ENCODE results near the gene KCNH4. TPM values are rescaled to one million over a fixed set of nuclear protein-coding genes. Genes with fewer than 3 reads are reported as not detected.

KCNH4 gene
- total and polyA plus RNA-seq, 9 of the 15 experiments (the other 6 are each of a cell fraction or from before 2014, with no cell fraction given) = 0.10 to 1.8 (median 0.50) TPM

- H4K20me1 ChIP-seq (replicated peaks; ENCODE audit: control insufficient read depth, insufficient read depth, low read length) = no peaks in the 10 kb centered on the region
- no peak overlapping the region for H3K4me3 ChIP-seq
- H3K36me3 ChIP-seq (ENCODE audit: control insufficient read depth, insufficient read depth, low read length) = peaks cover 29% of the 10 kb centered on the region; the same call in 2 of the 3 replicates
- no peak overlapping the region for H2AFZ ChIP-seq (ENCODE audit: low read depth, low read length)
- in situ Hi-C loops (cut with MboI) (loop anchor here (5.0 to 25.0 kb wide), 3 partner anchors 84 to 374 kb away; partner anchors contain the start of gene HAP1), intact Hi-C loops (cut with micrococcal nuclease) (no loop called here)
- H3K9me1 ChIP-seq (ENCODE audit: control insufficient read depth, insufficient read depth, low read length) = no peaks in the 10 kb centered on the region
- CTCF ChIA-PET (ENCODE audit: low intra/inter-chr PET ratio) = interaction anchor here (0.6 kb wide), 1 partner anchor 91 kb away, joined by 3 read pairs; the partner anchor contains the start of gene NKIRAS2
- POLR2A ChIA-PET = interaction anchor here (0.7 to 2.0 kb wide), 3 partner anchors 9 to 146 kb away, joined by 3 to 6 read pairs (median 3); partner anchors contain the start of gene KAT2A
- no peaks in the 10 kb centered on the region for H3K27me3 ChIP-seq (ENCODE audit: control insufficient read depth in 2 of 2, insufficient read depth in 2 of 2, low read length in 2 of 2)
- no peak for FAIRE-seq
- WGBS (ENCODE audit: insufficient coverage, low coverage, missing lambda C conversion rate) = 58% methylated on average over 11 of the region's 11 CpGs
- TF ChIP-seq POLR2G (IDR thresholded peaks at IDR 0.05; ENCODE audit: low read depth, low read length) (0 out of 2 replicates have a peak, but pooled peaks have one; percentile 3), HBP1 (CRISPR knock-in tag; IDR thresholded peaks at IDR 0.05) (no peak), GTF3C2 (IDR thresholded peaks at IDR 0.05; ENCODE audit: borderline replicate concordance, extremely low read depth, insufficient read length) (no peak), NFIC (IDR thresholded peaks at IDR 0.05) (peak; percentile 81), PBX2 (CRISPR knock-in tag; IDR thresholded peaks at IDR 0.05; ENCODE audit: low read depth) (no peak), PBX2 (tag; conservative IDR thresholded peaks at IDR 0.05; ENCODE audit: low read depth) (no peak), USF1 (CRISPR knock-in tag; IDR thresholded peaks at IDR 0.05) (peak; percentile 20; the same call in 1 of the 2 replicates), POLR2AphosphoS2 (IDR thresholded peaks at IDR 0.05; ENCODE audit: low read length) (no peak)
- H3K27ac ChIP-seq (ENCODE audit: extremely low read depth, low read depth, low read length) = no peak overlapping the region
- no peak for ATAC-seq
- H3K9me3 ChIP-seq (replicated peaks; ENCODE audit: control insufficient read depth, insufficient read depth, low read depth, low read length) = no peaks in the 10 kb centered on the region
- H3K79me2 ChIP-seq (ENCODE audit: control insufficient read depth, insufficient read depth, low read length) = no peaks in the 10 kb centered on the region
- H3K4me2 ChIP-seq (ENCODE audit: insufficient read depth, low read length) = no peak overlapping the region
- H3K9ac ChIP-seq (ENCODE audit: insufficient read depth in 1 of 2, low read depth in 2 of 2, low read length in 2 of 2) = no peak overlapping the region; a peak in 1 of 4 replicates
- DNase-seq (ENCODE audit: extremely low read depth in 1 of 4, low spot score in 3 of 4) = no peak
- BruUV-seq (replicated peaks) = no TSS peak
- peaks cover 12 to 54% of the 10 kb centered on the region in 2 experiments; a peak in 4 of 5 replicates for H3K4me1 ChIP-seq (replicated peaks in 1 of 2; ENCODE audit: control insufficient read depth in 2 of 2, insufficient read depth in 2 of 2, low read length in 2 of 2)
These were observed 69.7 kb downstream of the KCNH4 start for GRCh38 chr17:42111265-42111636.

Measured in K562 (cell line).